ENCODE measurements around the gene LAMA1.

DNA sequence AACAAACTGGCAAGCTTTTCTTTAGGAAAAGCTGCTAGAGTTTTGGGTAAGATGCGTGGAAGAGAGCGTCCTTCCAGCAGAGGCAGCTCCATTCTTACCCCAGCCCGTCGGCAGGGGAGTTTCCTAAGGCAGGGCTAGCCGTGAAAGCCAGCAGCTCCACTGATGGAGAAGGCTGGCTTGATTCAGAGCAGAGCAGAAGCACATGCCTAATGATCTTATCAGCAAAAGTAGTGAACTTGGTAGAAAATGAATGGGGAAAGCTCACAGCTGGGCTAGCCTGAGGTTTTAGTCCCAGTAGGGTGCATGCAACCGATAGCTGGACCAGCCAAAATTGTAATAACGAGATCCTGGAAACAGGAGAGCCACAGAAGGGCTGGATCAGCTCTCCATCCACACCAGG lies 20.8 kb downstream of the LAMA1 start:
- TF ChIP-seq CTCF (conservative IDR thresholded peaks at IDR 0.05) (no peak), EZH2 (IDR thresholded peaks at IDR 0.05; ENCODE audit: low read depth) (no peak)
